Measurements from ENCODE around the gene R3HDM1.

The R3HDM1 gene

GRCh38 chr2:135546436-135546835 lies 15.2 kb downstream of the R3HDM1 start:
- Mint-ChIP-seq H3K4me1 (peaks cover 8% of the 10 kb centered on the region), H3K4me3 (no peak overlapping the region), H3K36me3 (peaks cover 5% of the 10 kb centered on the region), H3K9me3 (no peaks in the 10 kb centered on the region), H3K27me3 (no peaks in the 10 kb centered on the region), H3K27ac (no peak overlapping the region)
- CTCF ChIA-PET, result no interaction called here
- no peak for DNase-seq

- CTCF ChIA-PET, result no interaction called here
These were observed 16.0 kb downstream of the R3HDM1 start for GRCh38 chr2:135547311-135547710.

GRCh38 chr2:135551356-135551755 lies 20.1 kb downstream of the R3HDM1 start:
- Mint-ChIP-seq H3K4me1 (peaks cover 5% of the 10 kb centered on the region), H3K27me3 (no peaks in the 10 kb centered on the region), H3K9me3 (no peaks in the 10 kb centered on the region), H3K4me3 (no peak overlapping the region), H3K27ac (no peak overlapping the region), H3K36me3 (peaks cover 11% of the 10 kb centered on the region)
- CTCF ChIA-PET, result no interaction called here
- DNase-seq, result no peak

More at GRCh38 chr2:135547311-135547710, 16.0 kb downstream of the R3HDM1 start:
- Mint-ChIP-seq H3K4me3 (no peak overlapping the region), H3K27ac (no peak overlapping the region), H3K4me1 (peaks cover 8% of the 10 kb centered on the region), H3K9me3 (no peaks in the 10 kb centered on the region), H3K36me3 (peaks cover 5% of the 10 kb centered on the region), H3K27me3 (no peaks in the 10 kb centered on the region)
- DNase-seq, result no peak

GRCh38 chr2:135552887-135553286 lies 21.6 kb downstream of the R3HDM1 start:
- no peaks in the 10 kb centered on the region for H3K9me3 Mint-ChIP-seq
- DNase-seq, result no peak
- H3K27ac Mint-ChIP-seq, result no peak overlapping the region
- peaks cover 15% of the 10 kb centered on the region for H3K36me3 Mint-ChIP-seq
- no peaks in the 10 kb centered on the region for H3K27me3 Mint-ChIP-seq
- H3K4me1 Mint-ChIP-seq, result no peaks in the 10 kb centered on the region
- CTCF ChIA-PET, result no interaction called here
- no peak overlapping the region for H3K4me3 Mint-ChIP-seq

GRCh38 chr2:135555311-135555710 lies 24.0 kb downstream of the R3HDM1 start:
- H3K4me1 Mint-ChIP-seq, result no peaks in the 10 kb centered on the region
- DNase-seq, result no peak
- H3K4me3 Mint-ChIP-seq, result no peak overlapping the region
- H3K9me3 Mint-ChIP-seq, result no peaks in the 10 kb centered on the region
- peaks cover 14% of the 10 kb centered on the region for H3K36me3 Mint-ChIP-seq
- no peaks in the 10 kb centered on the region for H3K27me3 Mint-ChIP-seq
- no peak overlapping the region for H3K27ac Mint-ChIP-seq
- CTCF ChIA-PET, result no interaction called here

GRCh38 chr2:135557530-135557929 lies 26.2 kb downstream of the R3HDM1 start:
- Mint-ChIP-seq H3K27me3 (no peaks in the 10 kb centered on the region), H3K27ac (no peak overlapping the region), H3K9me3 (no peaks in the 10 kb centered on the region), H3K4me3 (no peak overlapping the region), H3K4me1 (no peaks in the 10 kb centered on the region), H3K36me3 (peaks cover 15% of the 10 kb centered on the region)
- no peak for DNase-seq
- CTCF ChIA-PET, result no interaction called here

GRCh38 chr2:135561925-135562324 lies 30.6 kb downstream of the R3HDM1 start:
- CTCF ChIA-PET, result no interaction called here
- H3K4me3 Mint-ChIP-seq, result no peak overlapping the region
- H3K27me3 Mint-ChIP-seq, result no peaks in the 10 kb centered on the region
- H3K27ac Mint-ChIP-seq, result no peak overlapping the region
- no peaks in the 10 kb centered on the region for H3K9me3 Mint-ChIP-seq
- no peak for DNase-seq
- H3K36me3 Mint-ChIP-seq, result peaks cover 13% of the 10 kb centered on the region
- H3K4me1 Mint-ChIP-seq, result peaks cover 3% of the 10 kb centered on the region

- no peak for DNase-seq
- CTCF ChIA-PET, result no interaction called here
- no peak overlapping the region for H3K4me3 Mint-ChIP-seq
These were observed 32.5 kb downstream of the R3HDM1 start for GRCh38 chr2:135563793-135564192.

GRCh38 chr2:135570884-135571283 lies 39.6 kb downstream of the R3HDM1 start:
- H3K27ac Mint-ChIP-seq, result no peak overlapping the region
- H3K4me3 Mint-ChIP-seq, result no peak overlapping the region
- CTCF ChIA-PET, result no interaction called here
- H3K4me1 Mint-ChIP-seq, result no peaks in the 10 kb centered on the region
- no peaks in the 10 kb centered on the region for H3K27me3 Mint-ChIP-seq
- no peak for DNase-seq
- no peaks in the 10 kb centered on the region for H3K9me3 Mint-ChIP-seq
- peaks cover 12% of the 10 kb centered on the region for H3K36me3 Mint-ChIP-seq

More at GRCh38 chr2:135563793-135564192, 32.5 kb downstream of the R3HDM1 start:
- no peaks in the 10 kb centered on the region for H3K9me3 Mint-ChIP-seq
- peaks cover 9% of the 10 kb centered on the region for H3K36me3 Mint-ChIP-seq
- H3K27me3 Mint-ChIP-seq, result no peaks in the 10 kb centered on the region
- no peak overlapping the region for H3K27ac Mint-ChIP-seq
- peaks cover 3% of the 10 kb centered on the region for H3K4me1 Mint-ChIP-seq

GRCh38 chr2:135573620-135574019 lies 42.3 kb downstream of the R3HDM1 start:
- no peak overlapping the region for H3K4me3 Mint-ChIP-seq
- H3K4me1 Mint-ChIP-seq, result no peaks in the 10 kb centered on the region
- CTCF ChIA-PET, result interaction anchor here (0.6 to 1.0 kb wide), 2 partner anchors 136 to 623 kb away, joined by 3 to 5 read pairs; no protein-coding TSS in a partner anchor
- H3K9me3 Mint-ChIP-seq, result no peaks in the 10 kb centered on the region
- no peaks in the 10 kb centered on the region for H3K27me3 Mint-ChIP-seq
- H3K36me3 Mint-ChIP-seq, result peaks cover 11% of the 10 kb centered on the region
- H3K27ac Mint-ChIP-seq, result no peak overlapping the region
- no peak for DNase-seq

- Mint-ChIP-seq H3K9me3 (no peaks in the 10 kb centered on the region), H3K36me3 (no peaks in the 10 kb centered on the region), H3K27me3 (no peaks in the 10 kb centered on the region), H3K4me3 (no peak overlapping the region), H3K4me1 (peaks cover 8% of the 10 kb centered on the region), H3K27ac (no peak overlapping the region)
- no peak for DNase-seq
- CTCF ChIA-PET, result no interaction called here
These were observed 50.0 kb downstream of the R3HDM1 start for GRCh38 chr2:135581282-135581681.

- H3K27ac Mint-ChIP-seq, result no peak overlapping the region
- no peak overlapping the region for H3K4me3 Mint-ChIP-seq
- no peaks in the 10 kb centered on the region for H3K27me3 Mint-ChIP-seq
- H3K9me3 Mint-ChIP-seq, result no peaks in the 10 kb centered on the region
- peaks cover 8% of the 10 kb centered on the region for H3K4me1 Mint-ChIP-seq
- no peaks in the 10 kb centered on the region for H3K36me3 Mint-ChIP-seq
- CTCF ChIA-PET, result no interaction called here
- DNase-seq, result no peak
These were observed 51.1 kb downstream of the R3HDM1 start for GRCh38 chr2:135582383-135582782.

- peaks cover 11% of the 10 kb centered on the region for H3K4me1 Mint-ChIP-seq
These were observed 54.3 kb downstream of the R3HDM1 start for GRCh38 chr2:135585586-135585985.

GRCh38 chr2:135586148-135586547 lies 54.9 kb downstream of the R3HDM1 start:
- Mint-ChIP-seq H3K4me1 (peaks cover 17% of the 10 kb centered on the region), H3K9me3 (no peaks in the 10 kb centered on the region), H3K36me3 (peaks cover 2% of the 10 kb centered on the region), H3K27me3 (no peaks in the 10 kb centered on the region), H3K4me3 (no peak overlapping the region), H3K27ac (no peak overlapping the region)
- CTCF ChIA-PET, result interaction anchor here (0.5 to 1.0 kb wide), 3 partner anchors 9 to 1151 kb away, joined by 3 read pairs; no protein-coding TSS in a partner anchor
- DNase-seq, result no peak

More at GRCh38 chr2:135585586-135585985, 54.3 kb downstream of the R3HDM1 start:
- Mint-ChIP-seq H3K9me3 (no peaks in the 10 kb centered on the region), H3K36me3 (peaks cover 2% of the 10 kb centered on the region), H3K27me3 (no peaks in the 10 kb centered on the region), H3K4me3 (no peak overlapping the region), H3K27ac (no peak overlapping the region)
- CTCF ChIA-PET, result interaction anchor here (0.9 kb wide), 1 partner anchor 799 kb away, joined by 3 read pairs; no protein-coding TSS in a partner anchor
- DNase-seq, result no peak

- Mint-ChIP-seq H3K27me3 (no peaks in the 10 kb centered on the region), H3K27ac (no peak overlapping the region), H3K9me3 (peaks cover 10% of the 10 kb centered on the region), H3K36me3 (peaks cover 15% of the 10 kb centered on the region), H3K4me1 (peaks cover 28% of the 10 kb centered on the region), H3K4me3 (no peak overlapping the region)
- no peak for DNase-seq
- CTCF ChIA-PET, result no interaction called here
These were observed 56.7 kb downstream of the R3HDM1 start for GRCh38 chr2:135587958-135588357.
